Stimulated activated CD4-positive, alpha-beta T cell treated with anti-CD3 and anti-CD28 coated beads, Interleukin-1b, Interleukin-23, amount 100 ng/mL, for 1 hour (primary cell): ENCODE results near the gene TEX29.

Source experiments
- DNase-seq, 2 donors: peaks; one replicate each; pipeline ENCODE4 v3.0.0-alpha.2; 2020; ENCODE audit warnings: low read depth in 2 of 2

TEX29 gene

GRCh38 chr13:111392486-111392885 is 72.0 kb downstream of the TEX29 start:
- no peak for DNase-seq

- no peak for DNase-seq
These were observed 72.9 kb downstream of the TEX29 start for GRCh38 chr13:111393221-111393790.
